Right ventricle myocardium superior (tissue), 1 donor: ENCODE measurements around the gene RAB6B. TPM values are rescaled to one million over a fixed set of nuclear protein-coding genes. Genes with fewer than 3 reads are reported as not detected.

ENCODE experiments used
- ATAC-seq: fragments of 200-7000 bp; cut with Tn5 transposase; one replicate; pipeline ENCODE4 v1.9.1; 2020; ENCODE audit warnings: mild to moderate bottlenecking; ENCODE audit not compliant: poor library complexity
- DNase-seq: peaks from one replicate; pipeline ENCODE4 v3.0.0-alpha.2; 2020
- intact Hi-C: fragments of 100-400 bp; cut with DNase I; formaldehyde crosslinking; loops from one replicate; pipeline ENCODE4 v1.11.2; 2022
- total RNA-seq: library from RNA; stranded (reverse); fragmentation: NEBNext Ultra II Directional; extraction: Animal tissue kit (Norgen Biotek cat#: 25700); gene quantifications from one replicate; pipeline ENCODE4 v1.2.1, GENCODE V29; 2021
- donor health status: DM: no; HTN: yes; CAD: no; lungs with severe emphysema.

RAB6B gene
- total RNA-seq, 1 donor from 2014 or later = 48.5 TPM

GRCh38 chr3:133905376-133905775 is 9.7 kb upstream of the RAB6B start:
- ATAC-seq (no peak), DNase-seq (no peak)
- intact Hi-C loops = no loop called here

DNA sequence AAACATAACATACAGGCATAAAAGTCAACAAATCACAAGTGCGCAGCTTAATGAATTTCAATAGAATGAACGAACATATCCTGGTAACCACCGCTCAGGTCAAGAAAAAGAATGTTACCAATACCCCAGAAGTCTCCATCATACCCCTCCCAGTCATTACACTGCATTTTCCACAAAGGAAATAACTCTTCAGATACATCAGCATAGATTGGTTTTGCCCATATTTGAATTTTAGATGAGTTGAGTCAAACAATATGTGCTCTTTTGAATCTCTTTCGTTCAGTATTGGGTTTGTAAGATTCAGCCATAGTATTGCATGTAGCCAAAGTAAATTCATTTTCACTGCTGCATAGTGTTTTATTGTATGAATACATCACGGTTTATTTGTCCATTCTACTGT is 6.2 kb upstream of the RAB6B start:
- intact Hi-C loops = no loop called here

GRCh38 chr3:133901083-133901482 is 5.4 kb upstream of the RAB6B start:
- intact Hi-C loops = no loop called here
- peak; percentile 74 for ATAC-seq
- no peak for DNase-seq

More for the DNA sequence above, 6.2 kb upstream of the RAB6B start:
- ATAC-seq = no peak
- no peak for DNase-seq

DNA sequence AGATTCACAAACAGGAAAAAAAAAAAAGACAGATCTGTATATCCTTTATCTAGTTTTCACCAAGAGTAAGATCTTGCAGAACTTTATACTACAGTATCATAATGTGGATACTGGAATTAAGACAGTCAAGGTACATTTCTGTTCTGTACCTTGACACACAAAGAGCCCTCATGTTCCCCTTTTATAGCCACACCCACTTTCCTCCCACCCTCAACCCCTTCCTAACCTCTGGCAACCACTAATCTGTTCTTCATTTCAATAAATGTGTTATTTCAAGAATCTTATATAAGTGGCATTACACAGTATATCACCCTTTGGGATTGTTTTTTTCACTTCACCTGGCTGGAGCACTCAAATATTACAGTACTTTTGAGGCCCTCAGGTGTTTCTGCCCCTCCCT is 3.6 kb upstream of the RAB6B start:
- no peak for DNase-seq
- ATAC-seq = no peak
- intact Hi-C loops = no loop called here

GRCh38 chr3:133897547-133897946 is 1.9 kb upstream of the RAB6B start:
- DNase-seq (no peak), ATAC-seq (no peak)
- intact Hi-C loops = no loop called here

GRCh38 chr3:133896002-133896761 is 500 bp upstream of the RAB6B start:
- no peak for ATAC-seq
- no peak for DNase-seq
- intact Hi-C loops = no loop called here

- DNase-seq = no peak
- intact Hi-C loops = loop anchor here (5.0 kb wide), 1 partner anchor 72 kb away; no protein-coding TSS in a partner anchor
These were observed 1.1 kb downstream of the RAB6B start for GRCh38 chr3:133894353-133895207.

GRCh38 chr3:133893683-133894352 is 1.9 kb downstream of the RAB6B start:
- no peak for DNase-seq
- ATAC-seq = no peak
- intact Hi-C loops = loop anchor here (5.0 kb wide), 1 partner anchor 72 kb away; no protein-coding TSS in a partner anchor

More at GRCh38 chr3:133894353-133895207, 1.1 kb downstream of the RAB6B start:
- ATAC-seq = peak; percentile 36

DNA sequence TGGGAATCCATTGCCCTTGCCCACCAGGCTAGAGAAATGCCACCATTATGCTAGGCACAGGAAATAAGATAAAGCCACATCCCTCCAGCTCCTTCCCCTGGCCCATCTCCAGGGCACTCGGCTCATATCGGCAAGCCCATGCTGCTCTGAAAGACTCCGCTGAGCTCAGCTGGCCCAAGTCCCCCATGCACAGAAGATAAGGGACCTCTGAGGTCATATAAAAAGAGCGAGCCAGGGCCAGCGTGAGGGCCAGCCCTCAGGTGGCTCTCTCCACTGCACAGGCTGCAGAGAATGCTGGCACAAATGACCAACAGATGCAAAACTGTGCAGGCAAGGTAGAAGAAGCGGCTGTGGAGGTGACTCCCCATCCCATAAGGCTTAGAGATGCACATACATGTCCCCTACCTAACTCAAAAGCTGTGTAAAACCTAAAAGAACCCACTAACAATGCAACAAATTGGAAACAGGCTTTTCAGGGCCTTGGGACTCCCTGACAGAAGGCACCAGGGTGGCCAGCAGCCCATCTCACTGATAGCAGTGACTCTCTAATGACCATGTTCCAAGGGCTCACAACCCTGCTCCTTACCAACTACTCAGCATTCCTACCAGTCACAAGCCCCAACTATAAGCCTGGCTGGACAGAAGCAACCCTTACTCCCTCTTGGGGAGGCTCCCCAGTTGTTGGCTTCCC is 3.0 kb downstream of the RAB6B start:
- intact Hi-C loops = loop anchor here (5.0 kb wide), 1 partner anchor 70 kb away; no protein-coding TSS in a partner anchor
- ATAC-seq (peak; percentile 82), DNase-seq (peak; percentile 85)

GRCh38 chr3:133891662-133892378 is 3.9 kb downstream of the RAB6B start:
- DNase-seq (no peak), ATAC-seq (no peak)
- intact Hi-C loops = loop anchor here (5.0 kb wide), 1 partner anchor 70 kb away; no protein-coding TSS in a partner anchor

DNA sequence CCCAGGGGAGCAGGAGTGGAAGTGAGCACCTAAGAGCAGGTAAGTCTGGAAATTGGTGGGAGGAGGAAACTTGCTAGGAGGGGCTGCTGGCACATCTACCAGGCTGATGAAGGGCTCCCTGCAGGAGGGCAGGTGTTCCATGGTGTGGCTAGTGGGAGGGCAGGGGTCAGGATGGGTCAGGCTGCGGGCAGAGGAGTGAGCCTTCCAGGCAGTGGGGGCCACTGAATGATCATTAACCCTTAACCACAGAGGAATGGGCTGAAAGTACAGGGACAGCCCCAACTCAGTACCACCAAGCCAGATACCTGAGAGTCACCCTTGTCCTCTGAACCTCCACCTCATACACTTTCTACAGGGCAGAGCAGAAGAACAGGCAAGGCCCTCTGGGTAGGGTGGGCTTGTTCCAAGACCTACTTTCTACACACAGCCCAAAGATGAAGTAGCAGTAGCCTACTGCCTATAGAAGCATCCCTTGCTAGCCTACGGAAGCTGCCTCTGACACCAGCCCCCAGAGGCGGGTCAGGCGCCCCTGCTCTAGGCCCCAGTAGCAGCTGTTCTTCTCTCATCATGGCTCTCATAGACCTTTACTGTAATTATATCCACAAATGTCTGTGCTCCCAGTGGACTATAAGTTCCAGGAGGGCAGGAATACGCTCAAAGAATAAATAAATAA is 4.6 kb downstream of the RAB6B start:
- intact Hi-C loops = loop anchor here (5.0 kb wide), 1 partner anchor 69 kb away; no protein-coding TSS in a partner anchor
- no peak for ATAC-seq
- no peak for DNase-seq

DNA sequence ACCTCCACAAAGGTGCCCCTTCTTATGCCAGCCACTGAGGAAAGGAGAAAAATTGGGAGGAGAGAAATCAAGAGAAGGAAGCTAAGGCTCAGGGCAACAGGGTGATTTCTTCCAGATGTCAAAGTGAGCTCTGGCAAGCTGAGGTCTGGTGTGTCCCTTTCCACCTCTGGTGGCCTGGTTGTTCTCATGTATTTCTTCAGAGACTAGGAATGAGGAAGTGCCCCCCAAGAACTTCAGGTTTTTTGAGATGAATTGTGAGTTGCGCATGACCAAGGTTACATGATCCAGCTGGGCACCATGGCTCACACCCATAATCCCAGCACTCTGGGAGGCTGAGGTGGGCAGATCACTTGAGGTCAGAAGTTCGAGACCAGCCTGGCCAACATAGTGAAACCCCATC is 5.6 kb downstream of the RAB6B start:
- ATAC-seq (no peak), DNase-seq (no peak)
- intact Hi-C loops = loop anchor here (5.0 kb wide), 1 partner anchor 68 kb away; no protein-coding TSS in a partner anchor

GRCh38 chr3:133888726-133889340 is 6.8 kb downstream of the RAB6B start:
- no peak for DNase-seq
- intact Hi-C loops = no loop called here
- no peak for ATAC-seq

GRCh38 chr3:133887803-133888703 is 7.6 kb downstream of the RAB6B start:
- DNase-seq = no peak
- ATAC-seq = no peak
- intact Hi-C loops = no loop called here

DNA sequence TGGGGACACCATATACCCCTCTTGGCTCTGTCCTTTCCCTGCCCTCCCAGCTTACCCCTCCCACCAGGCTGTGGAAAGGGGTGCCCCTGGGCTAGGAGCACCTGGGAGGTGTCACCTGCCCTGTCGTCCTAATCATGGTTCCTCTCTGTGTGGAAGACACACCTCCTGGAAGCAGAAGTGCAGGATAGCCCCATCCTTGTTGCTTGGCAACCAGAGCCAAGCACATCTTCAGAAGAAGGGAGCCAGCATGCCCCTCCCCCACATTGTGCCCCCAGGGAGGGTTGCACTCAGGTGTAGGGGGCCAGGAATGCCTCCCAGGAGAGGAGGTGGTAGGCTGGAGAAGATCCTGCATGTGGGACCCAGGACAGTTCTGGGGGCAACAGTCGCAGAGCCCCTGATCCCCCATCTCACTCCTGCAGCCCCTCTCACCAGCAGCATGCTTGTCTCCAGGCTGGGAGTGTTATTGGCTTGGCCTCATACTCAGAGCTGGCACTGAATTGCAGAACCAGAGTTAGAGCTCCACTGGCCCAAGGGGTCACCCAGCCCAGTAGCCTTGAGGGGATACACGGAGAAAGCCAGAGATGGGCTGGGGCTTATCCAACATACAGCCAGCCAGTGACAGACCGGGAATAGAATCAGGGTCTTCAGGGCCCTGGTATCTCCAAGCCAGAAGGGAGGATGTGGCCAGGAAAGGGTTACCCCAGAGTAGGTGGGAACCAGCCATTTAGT is 8.4 kb downstream of the RAB6B start:
- no peak for ATAC-seq
- DNase-seq = no peak
- intact Hi-C loops = no loop called here
